NCI-H2196 (cell line): ENCODE data around the gene WDR87.
"Not testable (repeated sequence)": the region's sequence is repeated elsewhere in the genome, so short reads cannot be mapped to it uniquely, and the experiment has no call there.

ENCODE experiments used
- DNase-seq: peaks from one replicate; lab custom pipeline; 2025; ENCODE audit not compliant: unreplicated experiment; lab: John Stamatoyannopoulos, UW

The WDR87 gene

GRCh38 chr19:37893845-37894575 is 12.4 kb downstream of the WDR87 start:
- no peak for DNase-seq

- no peak for DNase-seq
Measured at GRCh38 chr19:37886571-37886970, 19.8 kb downstream of the WDR87 start.

GRCh38 chr19:37885392-37885791 is 21.0 kb downstream of the WDR87 start:
- no peak for DNase-seq

GRCh38 chr19:37877147-37877546 is 29.2 kb downstream of the WDR87 start:
- no peak for DNase-seq

GRCh38 chr19:37876032-37876431 is 30.4 kb downstream of the WDR87 start:
- DNase-seq = no peak

- no peak for DNase-seq
Measured at GRCh38 chr19:37874784-37875183, 31.6 kb downstream of the WDR87 start.

GRCh38 chr19:37872383-37872782 is 34.0 kb downstream of the WDR87 start:
- no peak for DNase-seq

- DNase-seq = no peak
Measured at GRCh38 chr19:37869766-37870340, 36.5 kb downstream of the WDR87 start.

GRCh38 chr19:37867831-37868230 is 38.6 kb downstream of the WDR87 start:
- no peak for DNase-seq

- DNase-seq = not testable (repeated sequence)
Measured at GRCh38 chr19:37865930-37866329, 40.5 kb downstream of the WDR87 start.

- no peak for DNase-seq
Measured at GRCh38 chr19:37864501-37864900, 41.9 kb downstream of the WDR87 start.

- DNase-seq = no peak
Measured at GRCh38 chr19:37855098-37855497, 51.3 kb downstream of the WDR87 start.

GRCh38 chr19:37845932-37846331 is 60.5 kb downstream of the WDR87 start:
- DNase-seq = no peak
